HuH-7.5 (cell line): ENCODE results near the gene ATP6V1B1.

Experiments
- DNase-seq: peaks from one replicate; pipeline ENCODE4 v3.0.0; 2011; ENCODE audit warnings: low spot score

The ATP6V1B1 gene

GRCh38 chr2:70935468-70936164, at the start of gene ATP6V1B1:
Gene ATP6V1B1, plus strand, starts transcription at chr2:70935900. Its CDS starts 55 bp downstream, at chr2:70935955.
- no peak for DNase-seq

GRCh38 chr2:70886541-70886987, 49.1 kb upstream of the ATP6V1B1 start:
- no peak for DNase-seq

- DNase-seq, result no peak
Observed at GRCh38 chr2:70887208-70887549, 48.5 kb upstream of the ATP6V1B1 start.

- no peak for DNase-seq
Observed at GRCh38 chr2:70887550-70888246, 48.0 kb upstream of the ATP6V1B1 start.

- DNase-seq, result no peak
Observed at GRCh38 chr2:70888366-70888922, 47.3 kb upstream of the ATP6V1B1 start.

GRCh38 chr2:70888923-70889715, 46.6 kb upstream of the ATP6V1B1 start:
- DNase-seq, result no peak

GRCh38 chr2:70889716-70890037, 46.0 kb upstream of the ATP6V1B1 start:
- DNase-seq, result no peak

- no peak for DNase-seq
Observed at GRCh38 chr2:70890469-70891065, 45.1 kb upstream of the ATP6V1B1 start.

- no peak for DNase-seq
Observed at GRCh38 chr2:70891572-70892357, 43.9 kb upstream of the ATP6V1B1 start.

GRCh38 chr2:70892750-70893149, 43.0 kb upstream of the ATP6V1B1 start:
- no peak for DNase-seq

GRCh38 chr2:70893186-70893585, 42.5 kb upstream of the ATP6V1B1 start:
- DNase-seq, result no peak

GRCh38 chr2:70894765-70895164, 40.9 kb upstream of the ATP6V1B1 start:
- DNase-seq, result no peak

GRCh38 chr2:70895249-70895648, 40.5 kb upstream of the ATP6V1B1 start:
- DNase-seq, result no peak

- no peak for DNase-seq
Observed at GRCh38 chr2:70895998-70896764, 39.5 kb upstream of the ATP6V1B1 start.

- DNase-seq, result no peak
Observed at GRCh38 chr2:70896765-70897202, 38.9 kb upstream of the ATP6V1B1 start.

- no peak for DNase-seq
Observed at GRCh38 chr2:70897203-70897976, 38.3 kb upstream of the ATP6V1B1 start.

- DNase-seq, result no peak
Observed at GRCh38 chr2:70897977-70898226, 37.8 kb upstream of the ATP6V1B1 start.

GRCh38 chr2:70898363-70899240, 37.1 kb upstream of the ATP6V1B1 start:
- no peak for DNase-seq
